GM19397 (cell line): ENCODE results near the gene GLB1L2.
"Not testable (repeated sequence)": the region's sequence is repeated elsewhere in the genome, so short reads cannot be mapped to it uniquely, and the experiment has no call there.

Experiments used
- ATAC-seq: cut with Tn5 transposase; IDR thresholded peaks from one replicate; pipeline ENCODE4 v1.9.1; 2021; ENCODE audit warnings: mild to moderate bottlenecking, moderate library complexity; ENCODE audit not compliant: unreplicated experiment

The GLB1L2 gene

GRCh38 chr11:134322553-134322952, 9.2 kb upstream of the GLB1L2 start:
- no peak for ATAC-seq

- no peak for ATAC-seq
Measured at GRCh38 chr11:134328433-134328832, 3.4 kb upstream of the GLB1L2 start.

- ATAC-seq: no peak
Measured at GRCh38 chr11:134330611-134331353, 1.0 kb upstream of the GLB1L2 start.

GRCh38 chr11:134332189-134332631, 422 bp downstream of the GLB1L2 start:
- peak; percentile 8 for ATAC-seq

GRCh38 chr11:134332782-134333181, 994 bp downstream of the GLB1L2 start:
- no peak for ATAC-seq

- ATAC-seq: no peak
Measured at GRCh38 chr11:134333312-134333711, 1.5 kb downstream of the GLB1L2 start.

GRCh38 chr11:134333946-134334345, 2.2 kb downstream of the GLB1L2 start:
- ATAC-seq: no peak

GRCh38 chr11:134334796-134335571, 3.2 kb downstream of the GLB1L2 start:
- ATAC-seq: no peak

- no peak for ATAC-seq
Measured at GRCh38 chr11:134337051-134337450, 5.3 kb downstream of the GLB1L2 start.

GRCh38 chr11:134338068-134338467, 6.3 kb downstream of the GLB1L2 start:
- no peak for ATAC-seq

GRCh38 chr11:134338654-134339053, 6.9 kb downstream of the GLB1L2 start:
- no peak for ATAC-seq

- ATAC-seq: no peak
Measured at GRCh38 chr11:134339756-134340155, 8.0 kb downstream of the GLB1L2 start.

GRCh38 chr11:134340354-134340964, 8.7 kb downstream of the GLB1L2 start:
- no peak for ATAC-seq

- ATAC-seq: no peak
Measured at GRCh38 chr11:134341805-134342571, 10.2 kb downstream of the GLB1L2 start.

- no peak for ATAC-seq
Measured at GRCh38 chr11:134342572-134343340, 11.0 kb downstream of the GLB1L2 start.

- no peak for ATAC-seq
Measured at GRCh38 chr11:134343646-134344045, 11.9 kb downstream of the GLB1L2 start.

GRCh38 chr11:134344497-134345236, 12.9 kb downstream of the GLB1L2 start:
- ATAC-seq: not testable (repeated sequence)

- no peak for ATAC-seq
Measured at GRCh38 chr11:134345237-134345550, 13.4 kb downstream of the GLB1L2 start.

GRCh38 chr11:134346101-134346975, 14.6 kb downstream of the GLB1L2 start:
- no peak for ATAC-seq
